Skin epidermis (tissue), 12 donors: ENCODE results near the gene SV2B.

Experiments used
- H3K27ac ChIP-seq, 21 experiments: fragments of 200-600 bp; sonication (generic) in 11 of 21; one replicate each; pipeline ENCODE4 v1.5.0; 2020; ENCODE audit warnings: mild to moderate bottlenecking in 3 of 21, inconsistent platforms in 2 of 21, moderate library complexity in 2 of 21
- H3K4me3 ChIP-seq, 7 experiments: fragments of 200-600 bp; sonication (generic) in 2 of 7; one replicate each; pipeline ENCODE4 v1.5.0; 2020; ENCODE audit warnings: inconsistent platforms in 2 of 7, mild to moderate bottlenecking in 2 of 7, moderate library complexity in 1 of 7

SV2B gene

GRCh38 chr15:91100814-91101607 lies 954 bp downstream of the SV2B start:
- Histone ChIP-seq H3K4me3 (peak overlapping the region; percentile 15 to 57 (median 30)), H3K27ac (peak overlapping the region in 4 of 21 experiments; percentile 31 to 65 (median 53))

- H3K4me3 ChIP-seq = no peak overlapping the region
- H3K27ac ChIP-seq = no peak overlapping the region
Observed at GRCh38 chr15:91101608-91101920, 1.5 kb downstream of the SV2B start.

GRCh38 chr15:91102546-91103330 lies 2.7 kb downstream of the SV2B start:
- peak overlapping the region in 2 of 21 experiments; percentile 26 to 46 for H3K27ac ChIP-seq

GRCh38 chr15:91104111-91104510 lies 4.1 kb downstream of the SV2B start:
- Histone ChIP-seq H3K4me3 (no peak overlapping the region), H3K27ac (peak overlapping the region in 1 of 21 experiments; percentile 46)

More at GRCh38 chr15:91102546-91103330, 2.7 kb downstream of the SV2B start:
- H3K4me3 ChIP-seq = no peak overlapping the region

GRCh38 chr15:91108421-91108820 lies 8.4 kb downstream of the SV2B start:
- H3K27ac ChIP-seq = no peak overlapping the region
- no peak overlapping the region for H3K4me3 ChIP-seq

GRCh38 chr15:91109885-91110284 lies 9.8 kb downstream of the SV2B start:
- Histone ChIP-seq H3K27ac (no peak overlapping the region), H3K4me3 (no peak overlapping the region)

- Histone ChIP-seq H3K27ac (no peak overlapping the region), H3K4me3 (no peak overlapping the region)
Observed at GRCh38 chr15:91110407-91110806, 10.3 kb downstream of the SV2B start.

GRCh38 chr15:91113030-91113429 lies 13.0 kb downstream of the SV2B start:
- Histone ChIP-seq H3K4me3 (no peak overlapping the region), H3K27ac (no peak overlapping the region)

- H3K4me3 ChIP-seq = no peak overlapping the region
- H3K27ac ChIP-seq = no peak overlapping the region
Observed at GRCh38 chr15:91114301-91114700, 14.2 kb downstream of the SV2B start.

- H3K4me3 ChIP-seq = no peak overlapping the region
- no peak overlapping the region for H3K27ac ChIP-seq
Observed at GRCh38 chr15:91116113-91117067, 16.3 kb downstream of the SV2B start.

- H3K4me3 ChIP-seq = no peak overlapping the region
- H3K27ac ChIP-seq = no peak overlapping the region
Observed at GRCh38 chr15:91117375-91117774, 17.3 kb downstream of the SV2B start.

- H3K4me3 ChIP-seq = no peak overlapping the region
- no peak overlapping the region for H3K27ac ChIP-seq
Observed at GRCh38 chr15:91118817-91119590, 18.9 kb downstream of the SV2B start.

GRCh38 chr15:91122296-91122695 lies 22.2 kb downstream of the SV2B start:
- Histone ChIP-seq H3K27ac (no peak overlapping the region), H3K4me3 (no peak overlapping the region)

GRCh38 chr15:91124132-91124531 lies 24.1 kb downstream of the SV2B start:
- no peak overlapping the region for H3K4me3 ChIP-seq
- no peak overlapping the region for H3K27ac ChIP-seq

- H3K27ac ChIP-seq = no peak overlapping the region
- no peak overlapping the region for H3K4me3 ChIP-seq
Observed at GRCh38 chr15:91125162-91125561, 25.1 kb downstream of the SV2B start.

GRCh38 chr15:91126080-91126479 lies 26.0 kb downstream of the SV2B start:
- Histone ChIP-seq H3K27ac (no peak overlapping the region), H3K4me3 (no peak overlapping the region)

- Histone ChIP-seq H3K4me3 (no peak overlapping the region), H3K27ac (no peak overlapping the region)
Observed at GRCh38 chr15:91127236-91127955, 27.3 kb downstream of the SV2B start.

GRCh38 chr15:91128016-91128415 lies 28.0 kb downstream of the SV2B start:
- no peak overlapping the region for H3K27ac ChIP-seq
- H3K4me3 ChIP-seq = no peak overlapping the region

- H3K4me3 ChIP-seq = no peak overlapping the region
- no peak overlapping the region for H3K27ac ChIP-seq
Observed at GRCh38 chr15:91129436-91129835, 29.4 kb downstream of the SV2B start.
